A673 (cell line): ENCODE data around the gene MKRN1. TPM values are rescaled to one million over a fixed set of nuclear protein-coding genes. Genes with fewer than 3 reads are reported as not detected.

Experiments used
- BruUV-seq: library from RNA; stranded (reverse); fragments of 400-500 nt; replicated peaks from 2 replicates; lab custom pipeline; 2021; lab: Mats Ljungman, UMichigan
- CTCF ChIA-PET: fragments of 300-600 bp; sonication (Branson Sonifier 250); formaldehyde crosslinking; loops from one replicate; lab custom pipeline; 2022; ENCODE audit warnings: antibody characterized with exemption; lab: Charles Lee
- POLR2A ChIA-PET: fragments of 300-600 bp; sonication (Branson Sonifier 250); formaldehyde crosslinking; loops from one replicate; lab custom pipeline; 2022; ENCODE audit warnings: antibody characterized with exemption; ENCODE audit not compliant: low non-redundant PET; lab: Charles Lee
- DNase-seq: peaks from one replicate; pipeline ENCODE4 v3.0.0-alpha.2; 2015; ENCODE audit warnings: low spot score
- H3K27ac ChIP-seq: fragments of 200-600 bp; sonication (generic); 2 replicates; pipeline ENCODE4 v1.5.1; 2016; ENCODE audit warnings: mixed run types, low read depth, mild to moderate bottlenecking, mixed read lengths, antibody characterized with exemption, low read length; ENCODE audit not compliant: poor library complexity, severe bottlenecking
- H3K27me3 ChIP-seq: fragments of 200-600 bp; sonication (generic); replicated peaks from 2 replicates; pipeline ENCODE4 v1.6.1; 2017; ENCODE audit warnings: mixed run types, low read depth, mild to moderate bottlenecking, mixed read lengths, antibody characterized with exemption, low read length; ENCODE audit not compliant: insufficient read depth, poor library complexity
- H3K36me3 ChIP-seq: fragments of 200-600 bp; sonication (generic); 2 replicates; pipeline ENCODE4 v1.6.1; 2016; ENCODE audit warnings: mixed run types, mild to moderate bottlenecking, mixed read lengths, antibody characterized with exemption, low read length; ENCODE audit not compliant: insufficient read depth, poor library complexity, severe bottlenecking
- H3K4me1 ChIP-seq: fragments of 200-600 bp; sonication (generic); 2 replicates; pipeline ENCODE4 v1.6.1; 2017; ENCODE audit warnings: mixed run types, mild to moderate bottlenecking, mixed read lengths, antibody characterized with exemption, low read length; ENCODE audit not compliant: insufficient read depth, poor library complexity, severe bottlenecking
- H3K4me3 ChIP-seq: fragments of 200-600 bp; sonication (generic); 2 replicates; pipeline ENCODE4 v1.5.1; 2016; ENCODE audit warnings: low read depth, mixed run types, mild to moderate bottlenecking, mixed read lengths, low read length; ENCODE audit not compliant: poor library complexity, severe bottlenecking
- H3K9me3 ChIP-seq: fragments of 200-600 bp; sonication (generic); 2 replicates; pipeline ENCODE4 v1.6.1; 2016; ENCODE audit warnings: mixed run types, low read depth, mild to moderate bottlenecking, mixed read lengths, antibody characterized with exemption, low read length; ENCODE audit not compliant: poor library complexity, severe bottlenecking
- EZH2 ChIP-seq: fragments of 200-600 bp; sonication (generic); IDR thresholded peaks from 2 replicates; pipeline ENCODE4 v1.6.1; 2017; ENCODE audit warnings: borderline replicate concordance, low read depth, mild to moderate bottlenecking, mixed read lengths, antibody characterized with exemption, low read length; ENCODE audit not compliant: poor library complexity, severe bottlenecking
- intact Hi-C: fragments of 100-400 bp; cut with micrococcal nuclease; formaldehyde crosslinking; loops from one replicate; pipeline ENCODE4 v1.10.0; 2022; ENCODE audit not compliant: unreplicated experiment
- total RNA-seq: library from RNA; stranded (reverse); gene quantifications from 2 replicates; pipeline ENCODE4 v1.2.3, GENCODE V29; 2021
- TF ChIP-seq, protein P1 (sequence below): fragments of 300-800, 200-600 bp; sonication (generic); conservative IDR thresholded peaks from 2 replicates; pipeline ENCODE4 v1.5.1; 2017; ENCODE audit warnings: low read depth, mild to moderate bottlenecking, antibody characterized with exemption, low read length, moderate library complexity, mixed read lengths

MKRN1 gene
- total RNA-seq, 1 experiment from 2014 or later = 51.1 TPM

DNA sequence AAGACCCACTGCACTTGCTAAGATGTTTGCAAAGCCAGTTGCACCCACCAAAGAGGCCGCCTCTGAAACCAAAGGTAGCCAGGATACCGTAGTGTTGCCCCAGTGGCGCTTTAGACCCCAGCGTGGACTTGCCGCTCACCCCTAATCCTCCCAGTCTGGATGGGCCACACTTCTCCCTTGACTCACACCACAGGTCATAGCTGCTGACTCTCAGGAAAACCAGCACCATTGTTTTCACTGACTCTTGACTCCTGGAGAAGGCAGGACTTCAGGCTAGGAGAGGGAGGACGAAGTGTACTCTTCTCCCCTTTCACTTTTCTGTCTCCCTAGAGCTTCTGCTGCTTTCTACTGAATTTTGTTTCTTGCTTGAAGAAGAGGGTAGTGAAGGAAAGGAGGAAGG lies 53.2 kb downstream of the MKRN1 start:
- CTCF ChIA-PET = no interaction called here
- POLR2A ChIA-PET = interaction anchor here (0.6 kb wide), 1 partner anchor 51 kb away, joined by 3 read pairs; no protein-coding TSS in a partner anchor
- DNase-seq = no peak
- no peaks in the 10 kb centered on the region for H3K36me3 ChIP-seq
- BruUV-seq = no TSS peak
- no peak overlapping the region for H3K27ac ChIP-seq
- TF ChIP-seq, protein P1, sequence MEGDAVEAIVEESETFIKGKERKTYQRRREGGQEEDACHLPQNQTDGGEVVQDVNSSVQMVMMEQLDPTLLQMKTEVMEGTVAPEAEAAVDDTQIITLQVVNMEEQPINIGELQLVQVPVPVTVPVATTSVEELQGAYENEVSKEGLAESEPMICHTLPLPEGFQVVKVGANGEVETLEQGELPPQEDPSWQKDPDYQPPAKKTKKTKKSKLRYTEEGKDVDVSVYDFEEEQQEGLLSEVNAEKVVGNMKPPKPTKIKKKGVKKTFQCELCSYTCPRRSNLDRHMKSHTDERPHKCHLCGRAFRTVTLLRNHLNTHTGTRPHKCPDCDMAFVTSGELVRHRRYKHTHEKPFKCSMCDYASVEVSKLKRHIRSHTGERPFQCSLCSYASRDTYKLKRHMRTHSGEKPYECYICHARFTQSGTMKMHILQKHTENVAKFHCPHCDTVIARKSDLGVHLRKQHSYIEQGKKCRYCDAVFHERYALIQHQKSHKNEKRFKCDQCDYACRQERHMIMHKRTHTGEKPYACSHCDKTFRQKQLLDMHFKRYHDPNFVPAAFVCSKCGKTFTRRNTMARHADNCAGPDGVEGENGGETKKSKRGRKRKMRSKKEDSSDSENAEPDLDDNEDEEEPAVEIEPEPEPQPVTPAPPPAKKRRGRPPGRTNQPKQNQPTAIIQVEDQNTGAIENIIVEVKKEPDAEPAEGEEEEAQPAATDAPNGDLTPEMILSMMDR = no peak
- TF ChIP-seq EZH2 = no peak
- intact Hi-C loops = no loop called here
- H3K9me3 ChIP-seq = no peaks in the 10 kb centered on the region
- H3K27me3 ChIP-seq = no peaks in the 10 kb centered on the region
- H3K4me1 ChIP-seq = no peaks in the 10 kb centered on the region
- no peak overlapping the region for H3K4me3 ChIP-seq

DNA sequence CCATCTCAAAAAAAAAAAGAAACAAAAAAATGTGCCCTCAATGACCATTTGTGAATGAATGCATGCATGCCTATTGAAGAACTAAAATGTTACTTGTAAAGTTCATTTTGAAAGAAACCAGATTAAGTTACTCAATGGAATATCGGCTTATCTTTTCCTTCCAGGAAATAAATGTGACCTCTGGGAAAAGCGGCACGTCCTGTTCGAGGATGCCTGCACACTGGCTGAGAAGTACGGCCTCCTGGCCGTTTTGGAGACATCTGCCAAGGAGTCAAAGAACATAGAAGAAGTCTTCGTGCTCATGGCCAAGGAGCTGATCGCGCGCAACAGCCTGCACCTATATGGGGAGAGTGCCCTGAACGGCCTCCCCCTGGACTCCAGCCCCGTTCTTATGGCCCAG lies 53.6 kb downstream of the MKRN1 start:
- Histone ChIP-seq H3K9me3 (no peaks in the 10 kb centered on the region), H3K36me3 (no peaks in the 10 kb centered on the region), H3K27me3 (no peaks in the 10 kb centered on the region), H3K27ac (no peak overlapping the region), H3K4me3 (no peak overlapping the region), H3K4me1 (no peaks in the 10 kb centered on the region)
- DNase-seq = no peak
- no TSS peak for BruUV-seq
- intact Hi-C loops = no loop called here
- ChIA-PET POLR2A (no interaction called here), CTCF (no interaction called here)
- TF ChIP-seq, protein P1 = no peak
- no peak for TF ChIP-seq EZH2

DNA sequence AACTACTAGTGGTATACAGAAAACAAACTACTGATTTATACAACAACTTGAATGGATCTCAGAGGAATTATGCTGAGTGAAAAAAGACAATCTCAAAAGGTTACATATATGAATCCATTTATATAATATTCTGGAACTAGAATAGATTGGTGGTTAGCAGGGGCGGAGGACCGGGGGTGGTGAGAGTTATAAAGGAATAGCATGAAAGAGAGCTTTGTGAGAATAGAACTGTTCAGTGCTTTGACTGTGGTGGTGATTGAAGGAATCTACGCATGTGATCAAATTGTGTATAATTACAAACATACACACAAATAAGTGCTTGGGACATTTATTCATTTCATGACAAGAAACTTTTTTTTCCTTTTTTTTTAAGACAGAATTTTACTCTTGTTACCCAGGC lies 55.8 kb downstream of the MKRN1 start:
- Histone ChIP-seq H3K9me3 (no peaks in the 10 kb centered on the region), H3K4me3 (no peak overlapping the region), H3K27me3 (no peaks in the 10 kb centered on the region), H3K36me3 (no peaks in the 10 kb centered on the region), H3K27ac (no peak overlapping the region), H3K4me1 (no peaks in the 10 kb centered on the region)
- no peak for DNase-seq
- BruUV-seq = no TSS peak
- intact Hi-C loops = no loop called here
- ChIA-PET POLR2A (no interaction called here), CTCF (no interaction called here)
- TF ChIP-seq EZH2 = no peak
- TF ChIP-seq, protein P1 = no peak
